Thoracic aorta (tissue), 2 donors: ENCODE results near the gene MID1. TPM values are rescaled to one million over a fixed set of nuclear protein-coding genes. Genes with fewer than 3 reads are reported as not detected.

Source experiments
- ATAC-seq: fragments of 150-250 bp; one replicate; pipeline ENCODE4 v1.8.0; 2017; ENCODE audit warnings: low read depth; ENCODE audit not compliant: insufficient number of reproducible peaks, low FRiP score
- DNase-seq: peaks from one replicate; pipeline ENCODE4 v3.0.0-alpha.2; 2020; ENCODE audit warnings: low spot score
- H3K27ac ChIP-seq, 2 donors: fragments of 200-600 bp; sonication (generic); 1 replicate in 1 of 2; 2 replicates in 1 of 2; pipeline ENCODE4 v1.5.1; 2016; ENCODE audit warnings: mild to moderate bottlenecking in 2 of 2, moderate library complexity in 2 of 2
- H3K27me3 ChIP-seq: fragments of 200-600 bp; sonication (generic); replicated peaks from 2 replicates; pipeline ENCODE4 v1.6.0; 2016; ENCODE audit warnings: mild to moderate bottlenecking; ENCODE audit not compliant: insufficient read depth
- H3K36me3 ChIP-seq: fragments of 200-600 bp; sonication (generic); one replicate; pipeline ENCODE4 v1.5.1; 2016
- H3K4me1 ChIP-seq, 2 donors: fragments of 200-600 bp; sonication (generic); 1 replicate in 1 of 2; 2 replicates in 1 of 2; pipeline versions ENCODE4 v1.5.1 to v1.6.0; 2016; ENCODE audit warnings: low read depth in 2 of 2, mild to moderate bottlenecking in 1 of 2; ENCODE audit not compliant: control insufficient read depth in 1 of 2
- H3K4me3 ChIP-seq: fragments of 200-600 bp; sonication (generic); 2 replicates; pipeline ENCODE4 v1.5.1; 2016; ENCODE audit warnings: mild to moderate bottlenecking
- H3K9me3 ChIP-seq: fragments of 200-600 bp; sonication (generic); 2 replicates; pipeline ENCODE4 v1.5.1; 2016
- total RNA-seq, 2 donors: library from RNA; depleted of rRNA; stranded (reverse); fragments of >200 nt; gene quantifications; one replicate each; pipeline versions ENCODE4 v1.1.0 to v1.2.3, GENCODE V29; 2016
- TF ChIP-seq, protein P1 (sequence below): fragments of 200-600 bp; sonication (generic); IDR thresholded peaks from one replicate; pipeline ENCODE4 v1.5.1; 2019; ENCODE audit warnings: antibody characterized with exemption

MID1 gene
- total RNA-seq, 2 donors from 2014 or later = 37.0 to 37.7 TPM

DNA sequence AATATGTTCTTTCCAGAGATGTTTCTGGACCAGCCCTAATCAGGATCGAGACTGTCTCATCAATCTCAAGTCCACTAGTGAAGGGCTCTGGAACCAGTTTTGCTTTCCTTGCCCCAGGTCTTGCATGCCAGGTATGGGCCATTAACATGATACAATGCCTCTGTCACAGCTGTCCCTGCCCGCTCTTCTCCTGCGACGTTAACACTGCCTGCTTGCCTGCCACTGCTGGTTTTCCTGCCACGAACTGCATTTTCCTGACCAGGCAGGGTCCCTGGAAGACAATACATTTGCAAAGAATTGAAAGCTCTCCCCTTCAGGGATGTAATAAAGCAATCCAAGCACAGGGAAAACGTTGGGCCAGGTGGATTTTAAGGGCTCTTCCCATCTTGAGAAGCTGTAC, 200.3 kb downstream of the MID1 start:
- Histone ChIP-seq H3K27ac (no peak overlapping the region), H3K4me1 (no peaks in the 10 kb centered on the region), H3K4me3 (no peak overlapping the region), H3K36me3 (no peaks in the 10 kb centered on the region), H3K27me3 (no peaks in the 10 kb centered on the region), H3K9me3 (no peaks in the 10 kb centered on the region)
- no peak for DNase-seq
- TF ChIP-seq, protein P1, sequence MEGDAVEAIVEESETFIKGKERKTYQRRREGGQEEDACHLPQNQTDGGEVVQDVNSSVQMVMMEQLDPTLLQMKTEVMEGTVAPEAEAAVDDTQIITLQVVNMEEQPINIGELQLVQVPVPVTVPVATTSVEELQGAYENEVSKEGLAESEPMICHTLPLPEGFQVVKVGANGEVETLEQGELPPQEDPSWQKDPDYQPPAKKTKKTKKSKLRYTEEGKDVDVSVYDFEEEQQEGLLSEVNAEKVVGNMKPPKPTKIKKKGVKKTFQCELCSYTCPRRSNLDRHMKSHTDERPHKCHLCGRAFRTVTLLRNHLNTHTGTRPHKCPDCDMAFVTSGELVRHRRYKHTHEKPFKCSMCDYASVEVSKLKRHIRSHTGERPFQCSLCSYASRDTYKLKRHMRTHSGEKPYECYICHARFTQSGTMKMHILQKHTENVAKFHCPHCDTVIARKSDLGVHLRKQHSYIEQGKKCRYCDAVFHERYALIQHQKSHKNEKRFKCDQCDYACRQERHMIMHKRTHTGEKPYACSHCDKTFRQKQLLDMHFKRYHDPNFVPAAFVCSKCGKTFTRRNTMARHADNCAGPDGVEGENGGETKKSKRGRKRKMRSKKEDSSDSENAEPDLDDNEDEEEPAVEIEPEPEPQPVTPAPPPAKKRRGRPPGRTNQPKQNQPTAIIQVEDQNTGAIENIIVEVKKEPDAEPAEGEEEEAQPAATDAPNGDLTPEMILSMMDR = no peak
- no peak for ATAC-seq

DNA sequence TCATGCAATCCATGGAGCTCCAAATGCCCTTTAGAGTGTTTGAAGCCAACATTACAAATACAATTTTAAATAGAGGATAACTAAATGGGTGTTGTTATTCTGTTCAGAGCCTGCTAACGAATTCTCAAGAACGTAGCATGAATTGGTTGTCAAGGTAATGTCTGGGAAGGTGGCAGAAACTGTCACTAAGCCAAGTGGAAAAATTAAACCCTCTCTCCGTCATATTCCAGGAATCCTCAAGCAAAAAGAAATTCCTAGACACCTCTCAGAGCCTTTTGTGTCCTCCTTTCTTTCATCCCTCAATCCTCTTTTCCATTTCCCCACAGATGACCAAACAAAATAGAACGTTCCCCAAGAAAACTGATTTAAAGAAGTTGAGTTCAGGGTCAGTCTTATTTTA, 204.0 kb downstream of the MID1 start:
- no peaks in the 10 kb centered on the region for H3K9me3 ChIP-seq
- no peak overlapping the region for H3K4me3 ChIP-seq
- no peak overlapping the region for H3K27ac ChIP-seq
- no peaks in the 10 kb centered on the region for H3K4me1 ChIP-seq
- TF ChIP-seq, protein P1 = no peak
- DNase-seq (no peak), ATAC-seq (no peak)
- H3K27me3 ChIP-seq = no peaks in the 10 kb centered on the region
- no peaks in the 10 kb centered on the region for H3K36me3 ChIP-seq

DNA sequence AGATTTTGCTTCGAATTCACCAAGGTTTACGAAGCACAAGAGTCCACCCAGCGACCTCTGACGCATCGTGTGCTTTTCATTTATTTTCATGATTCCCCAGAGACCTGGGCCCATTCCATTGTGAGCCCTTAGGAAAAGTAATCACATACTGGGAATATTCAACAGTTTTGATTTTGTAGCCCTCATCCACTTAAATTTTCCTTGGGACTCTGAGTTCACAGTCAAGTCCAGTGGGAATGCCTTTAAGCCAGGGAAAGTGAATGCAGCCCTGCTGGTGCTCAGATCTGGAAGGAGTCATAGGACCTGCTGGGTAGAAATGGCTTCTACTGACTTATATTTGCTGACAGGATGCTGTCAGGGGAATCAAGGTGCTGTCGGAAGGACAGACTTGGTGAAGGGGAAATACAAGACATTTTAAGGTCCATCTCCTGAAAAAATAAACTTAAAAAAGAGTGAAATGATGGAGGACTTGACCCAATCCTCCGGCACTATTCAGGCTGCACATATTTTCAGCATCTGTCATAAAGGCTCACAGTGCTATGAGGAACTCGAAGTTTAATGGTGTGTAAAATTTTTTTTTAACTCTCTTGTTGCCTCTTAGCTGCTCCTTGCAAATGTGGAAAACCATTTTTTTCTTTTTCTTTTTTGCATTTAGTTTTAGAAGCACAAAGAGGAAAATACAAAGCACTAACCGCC, 204.9 kb downstream of the MID1 start:
- Histone ChIP-seq H3K4me3 (no peak overlapping the region), H3K27ac (peak overlapping the region in 1 of 2 donors; percentile 49), H3K27me3 (no peaks in the 10 kb centered on the region), H3K9me3 (no peaks in the 10 kb centered on the region), H3K4me1 (no peaks in the 10 kb centered on the region), H3K36me3 (no peaks in the 10 kb centered on the region)
- ATAC-seq (no peak), DNase-seq (no peak)
- TF ChIP-seq, protein P1 = no peak

DNA sequence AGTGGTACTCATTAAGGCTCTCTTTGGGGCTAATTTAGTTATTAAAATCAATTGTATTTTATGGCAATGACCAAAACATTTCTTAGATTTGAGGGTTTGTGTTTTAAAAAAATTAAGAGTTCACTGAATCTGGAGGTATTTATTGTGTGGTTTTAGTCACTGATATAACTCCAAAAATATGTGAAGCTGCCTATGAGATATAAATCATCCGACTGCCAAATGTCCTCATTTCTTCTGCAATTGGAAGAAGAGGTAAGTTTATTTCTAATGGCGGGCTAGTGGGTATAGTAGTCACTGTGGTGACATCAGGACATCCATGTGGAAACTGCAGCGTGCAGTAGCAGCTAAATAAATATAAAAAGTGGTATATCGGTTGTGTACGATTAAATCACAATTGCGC, 205.5 kb downstream of the MID1 start:
- TF ChIP-seq, protein P1 = no peak
- no peak for ATAC-seq
- H3K36me3 ChIP-seq = no peaks in the 10 kb centered on the region

DNA sequence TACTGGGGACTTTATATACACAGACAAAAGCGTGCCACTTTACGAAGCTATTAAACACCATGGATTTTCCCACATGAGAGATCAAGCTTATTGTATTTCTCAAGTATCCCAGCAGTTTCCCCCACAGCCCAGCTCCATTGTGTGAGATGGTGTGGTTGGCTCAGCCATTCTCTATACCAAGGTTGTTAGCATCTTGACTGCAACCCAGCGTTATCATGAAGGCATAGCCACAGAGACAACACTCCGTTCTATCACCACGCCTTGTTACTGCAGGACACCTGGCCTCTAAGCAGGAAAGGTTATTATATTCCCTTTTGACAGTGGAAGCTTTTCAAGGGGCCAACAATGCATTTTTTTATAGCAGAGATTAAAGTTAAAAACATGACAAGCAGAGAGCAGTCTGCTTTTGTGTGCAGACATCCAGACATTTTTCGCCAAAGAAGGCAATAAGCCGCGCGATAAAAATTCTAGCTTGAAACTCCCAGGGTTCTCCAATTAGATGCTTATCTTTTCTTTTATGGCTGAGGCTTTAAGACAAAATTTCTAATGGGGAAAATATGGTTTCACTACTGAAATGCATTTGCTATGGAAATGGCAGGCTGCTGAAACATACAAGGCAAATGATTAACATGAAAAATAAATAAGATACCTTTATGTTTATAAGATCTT, 206.1 kb downstream of the MID1 start:
- TF ChIP-seq, protein P1 = no peak
- Histone ChIP-seq H3K27me3 (no peaks in the 10 kb centered on the region), H3K4me1 (no peaks in the 10 kb centered on the region), H3K4me3 (no peak overlapping the region), H3K9me3 (no peaks in the 10 kb centered on the region), H3K27ac (no peak overlapping the region), H3K36me3 (no peaks in the 10 kb centered on the region)
- DNase-seq (no peak), ATAC-seq (no peak)

More for the DNA sequence above, 205.5 kb downstream of the MID1 start:
- Histone ChIP-seq H3K27ac (no peak overlapping the region), H3K4me3 (no peak overlapping the region), H3K27me3 (no peaks in the 10 kb centered on the region), H3K9me3 (no peaks in the 10 kb centered on the region), H3K4me1 (no peaks in the 10 kb centered on the region)
- no peak for DNase-seq
